COLO668 (cell line): ENCODE data around the gene UTP3.
"Not testable (repeated sequence)": the region's sequence is repeated elsewhere in the genome, so short reads cannot be mapped to it uniquely, and the experiment has no call there.

Experiments used
- DNase-seq: peaks from one replicate; lab custom pipeline; 2025; ENCODE audit not compliant: unreplicated experiment; lab: John Stamatoyannopoulos, UW

The UTP3 gene

GRCh38 chr4:70687392-70687791 lies 940 bp upstream of the UTP3 start:
- DNase-seq: no peak

- no peak for DNase-seq
These were observed 481 bp downstream of the UTP3 start for GRCh38 chr4:70688795-70689231.

- DNase-seq: no peak
These were observed 3.3 kb downstream of the UTP3 start for GRCh38 chr4:70691661-70692060.

- not testable (repeated sequence) for DNase-seq
These were observed 6.3 kb downstream of the UTP3 start for GRCh38 chr4:70694633-70695032.

- DNase-seq: not testable (repeated sequence)
These were observed 10.1 kb downstream of the UTP3 start for GRCh38 chr4:70698435-70698834.

- DNase-seq: no peak
These were observed 12.4 kb downstream of the UTP3 start for GRCh38 chr4:70700712-70701111.

- DNase-seq: no peak
These were observed 12.9 kb downstream of the UTP3 start for GRCh38 chr4:70701271-70701670.

GRCh38 chr4:70702592-70702991 lies 14.3 kb downstream of the UTP3 start:
- not testable (repeated sequence) for DNase-seq

GRCh38 chr4:70703619-70704214 lies 15.4 kb downstream of the UTP3 start:
- peak; percentile 39 for DNase-seq

- DNase-seq: peak; percentile 86
These were observed 16.0 kb downstream of the UTP3 start for GRCh38 chr4:70704215-70704930.

GRCh38 chr4:70704931-70705182 lies 16.5 kb downstream of the UTP3 start:
- DNase-seq: no peak

- DNase-seq: peak; percentile 78
These were observed 17.1 kb downstream of the UTP3 start for GRCh38 chr4:70705183-70706043.

GRCh38 chr4:70706044-70706461 lies 17.7 kb downstream of the UTP3 start:
- no peak for DNase-seq

- DNase-seq: no peak
These were observed 18.2 kb downstream of the UTP3 start for GRCh38 chr4:70706516-70706915.

- DNase-seq: no peak
These were observed 21.4 kb downstream of the UTP3 start for GRCh38 chr4:70709611-70710205.

GRCh38 chr4:70711599-70711998 lies 23.3 kb downstream of the UTP3 start:
- DNase-seq: no peak

GRCh38 chr4:70712150-70712549 lies 23.8 kb downstream of the UTP3 start:
- no peak for DNase-seq

- DNase-seq: no peak
These were observed 24.5 kb downstream of the UTP3 start for GRCh38 chr4:70712604-70713452.

GRCh38 chr4:70713453-70714078 lies 25.2 kb downstream of the UTP3 start:
- DNase-seq: no peak
